Common myeloid progenitor, CD34-positive (primary cell): ENCODE results near the gene ZNF747.

Source experiments
- CTCF ChIA-PET: fragments of 350-600 bp; sonication (Branson Sonifier 250); formaldehyde crosslinking; loops from one replicate; lab custom pipeline; 2021; ENCODE audit warnings: antibody characterized with exemption; lab: Charles Lee
- POLR2A ChIA-PET: fragments of 350-600 bp; sonication (Branson Sonifier 250); formaldehyde crosslinking; loops from one replicate; lab custom pipeline; 2021; ENCODE audit warnings: antibody characterized with exemption; lab: Charles Lee
- DNase-seq, 3 donors: peaks; one replicate each; pipeline versions ENCODE4 v3.0.0 to v3.0.0-alpha.2; 2013
- H3K27ac ChIP-seq, 2 experiments: 1 replicate in 1 of 2; 2 replicates in 1 of 2; pipeline ENCODE4 v1.7.0; 2013; ENCODE audit warnings: inconsistent platforms in 2 of 2, low read length in 2 of 2, mild to moderate bottlenecking in 2 of 2, low read depth in 1 of 2, moderate library complexity in 1 of 2; ENCODE audit not compliant: severe bottlenecking in 2 of 2, insufficient read depth in 1 of 2, poor library complexity in 1 of 2
- H3K27me3 ChIP-seq, 5 experiments: replicated peaks in 2 of 5; 1 replicate in 3 of 5; 2 replicates in 2 of 5; pipeline versions ENCODE4 v1.6.1 to v1.7.0; 2013; ENCODE audit warnings: low read length in 4 of 5, mild to moderate bottlenecking in 2 of 5, moderate library complexity in 2 of 5, inconsistent platforms in 1 of 5; ENCODE audit not compliant: insufficient read depth in 5 of 5, control insufficient read depth in 4 of 5
- H3K36me3 ChIP-seq, 4 experiments: 1 replicate in 2 of 4; 2 replicates in 2 of 4; pipeline versions ENCODE4 v1.6.1 to v1.7.0; 2013; ENCODE audit warnings: low read length in 3 of 4, control low read depth in 1 of 4, mild to moderate bottlenecking in 1 of 4; ENCODE audit not compliant: control insufficient read depth in 4 of 4, insufficient read depth in 4 of 4
- H3K4me1 ChIP-seq, 4 experiments: 1 replicate in 3 of 4; 2 replicates in 1 of 4; pipeline versions ENCODE4 v1.6.1 to v1.7.1; 2013; ENCODE audit warnings: low read length in 3 of 4, mild to moderate bottlenecking in 3 of 4, control low read depth in 1 of 4, inconsistent platforms in 1 of 4, moderate library complexity in 1 of 4; ENCODE audit not compliant: control insufficient read depth in 4 of 4, insufficient read depth in 4 of 4; ENCODE audit errors: control extremely low read depth in 1 of 4
- H3K4me3 ChIP-seq, 7 experiments: 1 replicate in 4 of 7; 2 replicates in 3 of 7; pipeline versions ENCODE4 v1.5.1 to v1.7.0; 2013; ENCODE audit warnings: mild to moderate bottlenecking in 7 of 7, low read length in 6 of 7, moderate library complexity in 6 of 7, inconsistent platforms in 2 of 7, low read depth in 2 of 7, control low read depth in 1 of 7; ENCODE audit not compliant: insufficient read depth in 4 of 7, control insufficient read depth in 1 of 7; ENCODE audit errors: extremely low read depth in 1 of 7
- H3K9me3 ChIP-seq, 5 experiments: 1 replicate in 4 of 5; 2 replicates in 1 of 5; pipeline versions ENCODE4 v1.6.1 to v1.7.1; 2013; ENCODE audit warnings: low read length in 4 of 5, mild to moderate bottlenecking in 2 of 5, inconsistent platforms in 1 of 5, low read depth in 1 of 5, moderate library complexity in 1 of 5; ENCODE audit not compliant: control insufficient read depth in 4 of 5, insufficient read depth in 2 of 5; ENCODE audit errors: control extremely low read depth in 1 of 5
- WGBS: methylation state at CpG from one replicate; pipeline ENCODE4 v1.1.5; 2013; ENCODE audit not compliant: insufficient coverage; 5-methylcytosine and 5-hydroxymethylcytosine counted together

Gene ZNF747

GRCh38 chr16:30519120-30520049 is 15.3 kb downstream of the ZNF747 start:
- ChIA-PET POLR2A (no interaction called here), CTCF (interaction anchor here (1.0 to 1.5 kb wide), 2 partner anchors 9 to 70 kb away, joined by 3 to 4 read pairs; no protein-coding TSS in a partner anchor)
- H3K36me3 ChIP-seq, result peaks cover 2 to 72% (median 37%) of the 10 kb centered on the region in 4 experiments
- no peaks in the 10 kb centered on the region for H3K27me3 ChIP-seq
- H3K4me3 ChIP-seq, result no peak overlapping the region
- H3K27ac ChIP-seq, result no peak overlapping the region
- WGBS, result 93% methylated on average over 15 of the region's 20 CpGs
- no peak for DNase-seq
- no peaks in the 10 kb centered on the region for H3K4me1 ChIP-seq
- no peaks in the 10 kb centered on the region for H3K9me3 ChIP-seq

- no peak overlapping the region for H3K27ac ChIP-seq
- no peaks in the 10 kb centered on the region for H3K4me1 ChIP-seq
- no peaks in the 10 kb centered on the region for H3K27me3 ChIP-seq
- 93% methylated on average over 8 of the region's 10 CpGs for WGBS
- peaks cover 2 to 75% (median 37%) of the 10 kb centered on the region in 4 experiments for H3K36me3 ChIP-seq
- ChIA-PET CTCF (interaction anchor here (1.5 kb wide), 1 partner anchor 8 kb away, joined by 4 read pairs; no protein-coding TSS in a partner anchor), POLR2A (no interaction called here)
- H3K9me3 ChIP-seq, result no peaks in the 10 kb centered on the region
- no peak for DNase-seq
- H3K4me3 ChIP-seq, result no peak overlapping the region
These were observed 16.1 kb downstream of the ZNF747 start for GRCh38 chr16:30518552-30518951.

- no peaks in the 10 kb centered on the region for H3K4me1 ChIP-seq
- 100% methylated on average over 1 of the region's 2 CpGs for WGBS
- no peaks in the 10 kb centered on the region for H3K9me3 ChIP-seq
- peaks cover 15 to 85% (median 50%) of the 10 kb centered on the region in 4 experiments for H3K36me3 ChIP-seq
- ChIA-PET POLR2A (no interaction called here), CTCF (interaction anchor here (1.6 kb wide), 1 partner anchor 9 kb away, joined by 3 read pairs; no protein-coding TSS in a partner anchor)
- DNase-seq, result no peak
- H3K4me3 ChIP-seq, result no peak overlapping the region
- no peaks in the 10 kb centered on the region for H3K27me3 ChIP-seq
- no peak overlapping the region for H3K27ac ChIP-seq
These were observed 19.4 kb downstream of the ZNF747 start for GRCh38 chr16:30515275-30515674.

GRCh38 chr16:30511509-30511908 is 23.1 kb downstream of the ZNF747 start:
- H3K27me3 ChIP-seq, result no peaks in the 10 kb centered on the region
- no peak overlapping the region for H3K4me3 ChIP-seq
- DNase-seq, result no peak
- no peaks in the 10 kb centered on the region for H3K9me3 ChIP-seq
- ChIA-PET POLR2A (interaction anchor here (0.9 kb wide), 1 partner anchor 17 kb away, joined by 3 read pairs; no protein-coding TSS in a partner anchor), CTCF (interaction anchor here (0.9 to 2.4 kb wide), 5 partner anchors 12 to 81 kb away, joined by 3 to 6 read pairs (median 4); partner anchors contain the start of gene DCTPP1)
- H3K4me1 ChIP-seq, result no peaks in the 10 kb centered on the region
- 100% methylated on average over 2 of the region's 3 CpGs for WGBS
- no peak overlapping the region for H3K27ac ChIP-seq
- peaks cover 15 to 73% (median 39%) of the 10 kb centered on the region in 4 experiments for H3K36me3 ChIP-seq

GRCh38 chr16:30510376-30510938 is 24.2 kb downstream of the ZNF747 start:
- no peak overlapping the region for H3K4me3 ChIP-seq
- no peak overlapping the region for H3K27ac ChIP-seq
- peaks cover 17 to 69% (median 39%) of the 10 kb centered on the region in 4 experiments for H3K36me3 ChIP-seq
- H3K27me3 ChIP-seq, result no peaks in the 10 kb centered on the region
- ChIA-PET CTCF (interaction anchor here (1.3 to 2.4 kb wide), 4 partner anchors 9 to 61 kb away, joined by 3 to 6 read pairs (median 4); no protein-coding TSS in a partner anchor), POLR2A (interaction anchor here (0.7 to 0.9 kb wide), 2 partner anchors 18 to 968 kb away, joined by 3 to 4 read pairs; no protein-coding TSS in a partner anchor)
- no peaks in the 10 kb centered on the region for H3K4me1 ChIP-seq
- 90% methylated on average over 4 of the region's 4 CpGs for WGBS
- no peak for DNase-seq
- H3K9me3 ChIP-seq, result no peaks in the 10 kb centered on the region

GRCh38 chr16:30509081-30509765 is 25.4 kb downstream of the ZNF747 start:
- ChIA-PET POLR2A (interaction anchor here (0.7 kb wide), 1 partner anchor 153 kb away, joined by 3 read pairs; no protein-coding TSS in a partner anchor), CTCF (interaction anchor here (1.1 to 2.4 kb wide), 3 partner anchors 10 to 59 kb away, joined by 3 to 6 read pairs (median 4); no protein-coding TSS in a partner anchor)
- no peak for DNase-seq
- Histone ChIP-seq H3K27ac (no peak overlapping the region), H3K9me3 (no peaks in the 10 kb centered on the region), H3K4me1 (no peaks in the 10 kb centered on the region), H3K27me3 (no peaks in the 10 kb centered on the region), H3K36me3 (peaks cover 16 to 68% (median 39%) of the 10 kb centered on the region in 4 experiments), H3K4me3 (no peak overlapping the region)
- WGBS, result 83% methylated on average over 1 of the region's 4 CpGs
